Measurements from ENCODE around the gene PTK7.

- TF ChIP-seq SNAI2 (CRISPR knock-in tag; IDR thresholded peaks at IDR 0.05) (no peak), ESRRG (CRISPR knock-in tag; IDR thresholded peaks at IDR 0.05) (no peak), ZFP3 (CRISPR knock-in tag; IDR thresholded peaks at IDR 0.05) (no peak)
Measured at GRCh38 chr6:43060755-43061633, 15.1 kb upstream of the PTK7 start.

Measured in SK-N-SH treated with all-trans-retinoic acid at 6 μM for 48 hours (cell line).